HepG2 (cell line): Measurements from ENCODE around the gene SLC66A3. TPM values are rescaled to one million over a fixed set of nuclear protein-coding genes. Genes with fewer than 3 reads are reported as not detected.

Source experiments
- ESRRA ChIP-seq: sonication (generic); formaldehyde crosslinking; IDR thresholded peaks from 2 replicates; pipeline ENCODE4 v1.5.1; 2020; ENCODE audit warnings: mild to moderate bottlenecking, low read depth, missing genetic modification reagents
- FOSL2 ChIP-seq: sonication (generic); formaldehyde crosslinking; IDR thresholded peaks from 2 replicates; pipeline ENCODE4 v1.4.0; 2020; ENCODE audit warnings: missing genetic modification reagents
- FOXM1 ChIP-seq: sonication (generic); formaldehyde crosslinking; IDR thresholded peaks from 2 replicates; pipeline ENCODE4 v1.5.0; 2020; ENCODE audit warnings: missing genetic modification reagents
- FOXP4 ChIP-seq: sonication (generic); formaldehyde crosslinking; IDR thresholded peaks from 2 replicates; pipeline ENCODE4 v1.4.0; 2020; ENCODE audit warnings: missing genetic modification reagents
- GRHL1 ChIP-seq: sonication (generic); formaldehyde crosslinking; conservative IDR thresholded peaks from 2 replicates; pipeline ENCODE4 v1.8.0; 2022; ENCODE audit warnings: missing genetic modification reagents
- HDAC6 ChIP-seq: fragments of 200-600 bp; sonication (generic); IDR thresholded peaks from 2 replicates; pipeline ENCODE4 v1.7.0; 2017; ENCODE audit warnings: mild to moderate bottlenecking, antibody characterized with exemption, low read length, low read depth
- MXD3 ChIP-seq: IDR thresholded peaks from 2 replicates; pipeline ENCODE4 v1.6.1; 2016; ENCODE audit warnings: mild to moderate bottlenecking, missing biosample characterization, missing genetic modification reagents
- NFE2L1 ChIP-seq: sonication (generic); formaldehyde crosslinking; IDR thresholded peaks from 2 replicates; pipeline ENCODE4 v1.4.0; 2020; ENCODE audit warnings: missing genetic modification reagents, mild to moderate bottlenecking, borderline replicate concordance
- NONO ChIP-seq, 2 experiments: fragments of 450-650 bp in 1 of 2; sonication (generic) in 1 of 2; formaldehyde crosslinking in 1 of 2; IDR thresholded peaks in 1 of 2; conservative IDR thresholded peaks in 1 of 2; 2 replicates each; pipeline versions ENCODE4 v1.6.1 to v1.8.0; 2017 to 2022; ENCODE audit warnings: mild to moderate bottlenecking in 1 of 2, missing genetic modification reagents in 1 of 2, moderate library complexity in 1 of 2
- NR2F1 ChIP-seq, 2 experiments: fragments of 450-650 bp in 1 of 2; formaldehyde crosslinking in 1 of 2; IDR thresholded peaks; 2 replicates each; pipeline versions ENCODE4 v1.5.0 to v1.6.1; 2016 to 2020; ENCODE audit warnings: mild to moderate bottlenecking in 1 of 2, missing compliant biosample characterization in 1 of 2, missing genetic modification reagents in 1 of 2, moderate library complexity in 1 of 2
- PCBP2 ChIP-seq: fragments of 200-400 bp; formaldehyde crosslinking; optimal IDR thresholded peaks from 2 replicates; pipeline ENCODE3; 2018; ENCODE audit warnings: low read length, low read depth; ENCODE audit not compliant: poor library complexity, severe bottlenecking
- POLR2G ChIP-seq: fragments of 200-400 bp; formaldehyde crosslinking; IDR thresholded peaks from 2 replicates; pipeline ENCODE4 v1.6.1; 2018; ENCODE audit warnings: mild to moderate bottlenecking, low read depth, low read length, moderate library complexity
- RARG ChIP-seq: sonication (generic); formaldehyde crosslinking; IDR thresholded peaks from 2 replicates; pipeline ENCODE4 v1.4.0; 2020; ENCODE audit warnings: low read depth, mild to moderate bottlenecking, missing genetic modification reagents
- RBM22 ChIP-seq: fragments of 200-400 bp; formaldehyde crosslinking; optimal IDR thresholded peaks from 2 replicates; pipeline ENCODE3; 2017; ENCODE audit warnings: mild to moderate bottlenecking, low read length, moderate library complexity
- REL ChIP-seq: sonication (generic); formaldehyde crosslinking; conservative IDR thresholded peaks from 2 replicates; pipeline ENCODE4 v1.8.0; 2022; ENCODE audit warnings: mild to moderate bottlenecking, missing genetic modification reagents, moderate library complexity
- SKI ChIP-seq: fragments of 450-650 bp; IDR thresholded peaks from one replicate; pipeline ENCODE4 v1.6.1; 2018; ENCODE audit warnings: mild to moderate bottlenecking; ENCODE audit not compliant: partially characterized antibody
- TAF1 ChIP-seq: sonication (generic); formaldehyde crosslinking; IDR thresholded peaks from 2 replicates; pipeline ENCODE4 v1.4.0; 2020; ENCODE audit warnings: missing genetic modification reagents
- ZNF10 ChIP-seq: sonication (generic); formaldehyde crosslinking; IDR thresholded peaks from 2 replicates; pipeline ENCODE4 v1.4.0; 2020; ENCODE audit warnings: mild to moderate bottlenecking, low read depth, missing genetic modification reagents, borderline replicate concordance
- ZNF124 ChIP-seq: sonication (generic); formaldehyde crosslinking; IDR thresholded peaks from 2 replicates; pipeline ENCODE4 v1.4.0; 2020; ENCODE audit warnings: missing genetic modification reagents
- ZNF224 ChIP-seq: sonication (generic); formaldehyde crosslinking; IDR thresholded peaks from 2 replicates; pipeline ENCODE4 v1.5.0; 2020; ENCODE audit warnings: mild to moderate bottlenecking, missing genetic modification reagents
- ZNF230 ChIP-seq: sonication (generic); formaldehyde crosslinking; IDR thresholded peaks from 2 replicates; pipeline ENCODE4 v1.4.0; 2020; ENCODE audit warnings: mild to moderate bottlenecking, missing genetic modification reagents
- ZNF563 ChIP-seq: sonication (generic); formaldehyde crosslinking; IDR thresholded peaks from 2 replicates; pipeline ENCODE4 v1.8.0; 2022; ENCODE audit warnings: mild to moderate bottlenecking, moderate library complexity, missing genetic modification reagents
- ZNF747 ChIP-seq: sonication (generic); formaldehyde crosslinking; IDR thresholded peaks from 2 replicates; pipeline ENCODE4 v1.8.1; 2023; ENCODE audit warnings: missing genetic modification reagents, mild to moderate bottlenecking, borderline replicate concordance
- ZSCAN5A ChIP-seq: sonication (generic); formaldehyde crosslinking; IDR thresholded peaks from 2 replicates; pipeline ENCODE4 v1.8.0; 2022; ENCODE audit warnings: mild to moderate bottlenecking, missing genetic modification reagents, borderline replicate concordance
- polyA plus RNA-seq, 8 experiments: library from polyadenylated mRNA; depleted of rRNA in 3 of 8; stranded (reverse) in 7 of 8; unstranded in 1 of 8; fragments of >200 nt; fragmentation: Illumina TruSeq in 4 of 8; extraction: Trizol in 4 of 8; gene quantifications; 2 replicates each; pipeline versions ENCODE4 v1.2.1 to v1.2.3, GENCODE V29; 2011 to 2016; ENCODE audit warnings: low read depth in 4 of 8, missing spikeins in 1 of 8, mixed read lengths in 1 of 8; ENCODE audit not compliant: insufficient read depth in 1 of 8
- total RNA-seq, 5 experiments: library from RNA; depleted of rRNA; stranded (reverse); fragments of >200 nt; fragmentation: Illumina TruSeq; extraction: Trizol; gene quantifications; 2 replicates each; pipeline ENCODE4 v1.2.3, GENCODE V29; 2016; ENCODE audit warnings: low read depth in 1 of 5

SLC66A3 gene
- total and polyA plus RNA-seq, 2 of the 13 experiments (the other 11 are each of a cell fraction or from before 2014, with no cell fraction given), result 2.2 to 3.7 TPM

- TF ChIP-seq PCBP2 (no peak), GRHL1 (CRISPR knock-in tag) (no peak), REL (no peak), FOXP4 (no peak), ZNF10 (CRISPR knock-in tag) (no peak), ESRRA (CRISPR knock-in tag) (peak; percentile 50; the same call in 1 of the 2 replicates), NONO (IDR thresholded peaks at IDR 0.05) (0 out of 2 replicates have a peak, but pooled peaks have one; percentile 13), NONO (CRISPR knock-in tag; conservative IDR thresholded peaks at IDR 0.05) (no peak), MXD3 (CRISPR knock-in tag) (no peak), RARG (CRISPR knock-in tag) (no peak), NR2F1 (CRISPR knock-in tag; IDR thresholded peaks at IDR 0.05) (no peak), FOXM1 (CRISPR knock-in tag) (no peak), ZNF224 (CRISPR knock-in tag) (no peak), HDAC6 (no peak), FOSL2 (CRISPR knock-in tag) (no peak), ZSCAN5A (CRISPR knock-in tag) (no peak), ZNF747 (no peak), ZNF563 (no peak), TAF1 (CRISPR knock-in tag) (no peak), NFE2L1 (no peak), POLR2G (peak; percentile 52; the same call in 1 of the 2 replicates), ZNF230 (CRISPR knock-in tag) (no peak), SKI (no peak), ZNF124 (no peak), RBM22 (peak; percentile 90)
Measured at GRCh38 chr2:11175293-11175795, 20.1 kb downstream of the SLC66A3 start (continued).
